ENCODE results near the gene LEKR1.

Gene LEKR1

DNA sequence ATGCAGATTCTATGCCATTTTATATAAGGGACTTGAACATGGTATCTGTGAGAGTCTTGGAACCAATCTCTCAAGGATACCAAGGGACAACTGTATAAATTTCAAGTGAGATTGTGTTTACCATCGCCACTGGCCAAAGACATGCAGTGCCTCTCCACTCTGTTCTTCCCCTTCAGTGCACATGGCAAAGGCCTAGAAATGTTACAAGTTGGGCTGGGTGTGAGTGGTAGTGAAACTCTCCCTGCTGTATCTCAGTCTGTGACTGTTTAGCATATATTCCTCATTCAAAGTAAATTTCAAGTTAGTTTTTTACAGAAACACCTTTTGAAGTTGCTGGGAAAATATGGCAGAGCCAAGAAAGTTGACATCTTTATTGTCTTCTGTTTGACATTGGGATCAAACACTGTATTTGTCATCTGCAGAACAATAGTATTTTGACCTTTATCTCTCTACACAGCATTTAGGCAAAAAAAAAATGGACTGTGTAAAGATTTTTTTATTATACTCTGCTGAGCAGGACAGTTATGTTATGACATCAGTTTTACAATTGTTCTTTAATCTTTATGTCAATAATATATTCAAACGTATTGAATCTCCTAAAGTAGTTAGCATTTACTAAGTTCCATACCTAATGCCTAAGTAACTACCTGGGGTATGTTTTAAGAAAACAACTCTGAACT, 232.4 kb downstream of the LEKR1 start:
- H3K18ac ChIP-seq (ENCODE audit: low read length): no peak overlapping the region
- no peak overlapping the region for H2BK120ac ChIP-seq (ENCODE audit: insufficient read depth, low read length, poor library complexity)
- no peaks in the 10 kb centered on the region for H3K4me1 ChIP-seq (ENCODE audit: control insufficient read depth in 1 of 2, insufficient read depth in 2 of 2, low read length in 2 of 2)
- H3K79me2 ChIP-seq (ENCODE audit: control insufficient read depth, insufficient read depth, low read length, poor library complexity): no peaks in the 10 kb centered on the region
- no peak overlapping the region for H3K9ac ChIP-seq (ENCODE audit: low read length)
- H2BK5ac ChIP-seq (ENCODE audit: low read depth, low read length, poor library complexity): no peak overlapping the region
- no peak overlapping the region for H4K12ac ChIP-seq (ENCODE audit: low read depth, low read length)
- H3K27ac ChIP-seq (ENCODE audit: low read depth, low read length): no peak overlapping the region
- no peak overlapping the region for H3K4me2 ChIP-seq (ENCODE audit: low read length)
- H4K91ac ChIP-seq (ENCODE audit: low read depth, low read length): no peak overlapping the region
- no CpG with 5 or more reads among the region's 2 CpGs for WGBS (ENCODE audit: extremely low coverage, insufficient coverage, insufficient read length)
- no peak overlapping the region for H3K23ac ChIP-seq (ENCODE audit: low read length)
- no peak overlapping the region for H2BK12ac ChIP-seq (ENCODE audit: low read length)
- H4K8ac ChIP-seq (ENCODE audit: low read depth, low read length): no peak overlapping the region
- DNase-seq: no peak
- no peaks in the 10 kb centered on the region for H3K9me3 ChIP-seq (ENCODE audit: insufficient read depth, low read depth, low read length)
- H2AFZ ChIP-seq (ENCODE audit: insufficient read depth, low read length, poor library complexity): no peak overlapping the region
- H3K14ac ChIP-seq (ENCODE audit: low read length): no peak overlapping the region
- H3K36me3 ChIP-seq (ENCODE audit: control insufficient read depth in 1 of 2, insufficient read depth in 2 of 2, low read length in 2 of 2): no peaks in the 10 kb centered on the region
- no peaks in the 10 kb centered on the region for H3K27me3 ChIP-seq (ENCODE audit: insufficient read depth, low read length)
- no peak overlapping the region for H3K4ac ChIP-seq (ENCODE audit: low read depth, low read length)
- H3K4me3 ChIP-seq (ENCODE audit: low read depth, low read length): no peak overlapping the region
- no peaks in the 10 kb centered on the region for H3K79me1 ChIP-seq (ENCODE audit: low read length)
- H2AK5ac ChIP-seq (ENCODE audit: low read length): no peak overlapping the region

GRCh38 chr3:157059181-157059580, 233.0 kb downstream of the LEKR1 start:
- H3K79me1 ChIP-seq (ENCODE audit: low read length): no peaks in the 10 kb centered on the region
- H3K9me3 ChIP-seq (ENCODE audit: insufficient read depth, low read depth, low read length): no peaks in the 10 kb centered on the region
- H3K9ac ChIP-seq (ENCODE audit: low read length): no peak overlapping the region
- no peak overlapping the region for H4K8ac ChIP-seq (ENCODE audit: low read depth, low read length)
- H2BK120ac ChIP-seq (ENCODE audit: insufficient read depth, low read length, poor library complexity): no peak overlapping the region
- H4K91ac ChIP-seq (ENCODE audit: low read depth, low read length): no peak overlapping the region
- H4K12ac ChIP-seq (ENCODE audit: low read depth, low read length): no peak overlapping the region
- WGBS (ENCODE audit: extremely low coverage, insufficient coverage, insufficient read length): no CpG with 5 or more reads among the region's 1 CpG
- no peaks in the 10 kb centered on the region for H3K4me1 ChIP-seq (ENCODE audit: control insufficient read depth in 1 of 2, insufficient read depth in 2 of 2, low read length in 2 of 2)
- H3K23ac ChIP-seq (ENCODE audit: low read length): no peak overlapping the region
- no peak overlapping the region for H2AFZ ChIP-seq (ENCODE audit: insufficient read depth, low read length, poor library complexity)
- H3K27ac ChIP-seq (ENCODE audit: low read depth, low read length): no peak overlapping the region
- H3K79me2 ChIP-seq (ENCODE audit: control insufficient read depth, insufficient read depth, low read length, poor library complexity): no peaks in the 10 kb centered on the region
- no peak overlapping the region for H3K4me2 ChIP-seq (ENCODE audit: low read length)
- H3K36me3 ChIP-seq (ENCODE audit: control insufficient read depth in 1 of 2, insufficient read depth in 2 of 2, low read length in 2 of 2): no peaks in the 10 kb centered on the region
- no peak overlapping the region for H3K18ac ChIP-seq (ENCODE audit: low read length)
- no peak overlapping the region for H3K14ac ChIP-seq (ENCODE audit: low read length)
- DNase-seq: no peak
- no peak overlapping the region for H2BK5ac ChIP-seq (ENCODE audit: low read depth, low read length, poor library complexity)
- H2BK12ac ChIP-seq (ENCODE audit: low read length): no peak overlapping the region
- no peak overlapping the region for H3K4ac ChIP-seq (ENCODE audit: low read depth, low read length)
- H3K27me3 ChIP-seq (ENCODE audit: insufficient read depth, low read length): no peaks in the 10 kb centered on the region
- H3K4me3 ChIP-seq (ENCODE audit: low read depth, low read length): no peak overlapping the region
- H2AK5ac ChIP-seq (ENCODE audit: low read length): no peak overlapping the region

DNA sequence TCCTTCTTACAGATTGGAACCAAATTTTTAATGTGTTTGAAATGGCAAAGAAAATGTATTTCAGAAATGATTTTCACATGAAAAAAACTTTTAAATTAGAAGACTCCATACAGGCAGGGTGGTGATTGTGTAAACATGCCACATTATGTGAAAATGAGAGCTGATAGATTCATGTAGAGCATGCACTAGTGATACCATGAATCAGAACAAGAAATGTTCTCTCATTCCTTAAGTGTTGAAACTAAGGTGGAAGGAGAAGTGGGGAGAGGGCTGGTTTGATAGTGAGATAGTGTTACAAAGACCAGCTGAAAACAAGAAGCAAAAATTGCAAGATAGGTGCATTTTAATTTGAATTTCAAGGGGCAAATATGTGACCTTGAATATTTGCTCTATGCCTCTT, 233.5 kb downstream of the LEKR1 start:
- H4K8ac ChIP-seq (ENCODE audit: low read depth, low read length): no peak overlapping the region
- no peaks in the 10 kb centered on the region for H3K79me2 ChIP-seq (ENCODE audit: control insufficient read depth, insufficient read depth, low read length, poor library complexity)
- H3K9ac ChIP-seq (ENCODE audit: low read length): no peak overlapping the region
- H3K4me2 ChIP-seq (ENCODE audit: low read length): no peak overlapping the region
- H3K9me3 ChIP-seq (ENCODE audit: insufficient read depth, low read depth, low read length): no peaks in the 10 kb centered on the region
- no peak overlapping the region for H3K18ac ChIP-seq (ENCODE audit: low read length)
- H3K14ac ChIP-seq (ENCODE audit: low read length): no peak overlapping the region
- no peaks in the 10 kb centered on the region for H3K79me1 ChIP-seq (ENCODE audit: low read length)
- no peaks in the 10 kb centered on the region for H3K27me3 ChIP-seq (ENCODE audit: insufficient read depth, low read length)
- no peak overlapping the region for H3K4ac ChIP-seq (ENCODE audit: low read depth, low read length)
- H3K23ac ChIP-seq (ENCODE audit: low read length): no peak overlapping the region
- H2BK120ac ChIP-seq (ENCODE audit: insufficient read depth, low read length, poor library complexity): no peak overlapping the region
- no peak overlapping the region for H2BK5ac ChIP-seq (ENCODE audit: low read depth, low read length, poor library complexity)
- H2AK5ac ChIP-seq (ENCODE audit: low read length): no peak overlapping the region
- H3K36me3 ChIP-seq (ENCODE audit: control insufficient read depth in 1 of 2, insufficient read depth in 2 of 2, low read length in 2 of 2): no peaks in the 10 kb centered on the region
- no peak overlapping the region for H4K12ac ChIP-seq (ENCODE audit: low read depth, low read length)
- H3K27ac ChIP-seq (ENCODE audit: low read depth, low read length): no peak overlapping the region
- H3K4me1 ChIP-seq (ENCODE audit: control insufficient read depth in 1 of 2, insufficient read depth in 2 of 2, low read length in 2 of 2): no peaks in the 10 kb centered on the region
- no peak overlapping the region for H3K4me3 ChIP-seq (ENCODE audit: low read depth, low read length)
- H2BK12ac ChIP-seq (ENCODE audit: low read length): no peak overlapping the region
- H4K91ac ChIP-seq (ENCODE audit: low read depth, low read length): no peak overlapping the region
- no peak for DNase-seq
- H2AFZ ChIP-seq (ENCODE audit: insufficient read depth, low read length, poor library complexity): no peak overlapping the region

DNA sequence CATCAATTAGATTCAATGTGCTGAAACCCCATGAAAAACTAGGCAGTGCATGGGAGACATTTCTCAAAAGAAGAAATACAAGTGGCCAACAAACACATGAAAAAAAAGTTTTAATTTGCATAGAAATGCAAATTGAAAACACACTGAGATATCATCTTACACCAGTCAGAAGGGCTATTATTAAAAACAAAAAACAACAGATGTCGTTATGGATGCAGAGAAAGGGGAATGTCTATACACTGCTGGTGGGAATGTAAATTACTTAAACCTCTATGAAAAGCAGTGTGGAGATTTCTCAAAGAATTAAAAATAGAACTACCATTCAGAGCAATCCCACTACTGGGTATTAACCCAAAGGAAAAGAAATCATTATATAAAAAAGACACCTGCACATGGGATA, 235.1 kb downstream of the LEKR1 start:
- Histone ChIP-seq H2AK5ac (ENCODE audit: low read length) (no peak overlapping the region), H4K91ac (ENCODE audit: low read depth, low read length) (no peak overlapping the region), H3K18ac (ENCODE audit: low read length) (no peak overlapping the region), H3K27me3 (ENCODE audit: insufficient read depth, low read length) (no peaks in the 10 kb centered on the region), H3K14ac (ENCODE audit: low read length) (no peak overlapping the region), H2BK120ac (ENCODE audit: insufficient read depth, low read length, poor library complexity) (no peak overlapping the region), H3K9me3 (ENCODE audit: insufficient read depth, low read depth, low read length) (no peaks in the 10 kb centered on the region), H4K8ac (ENCODE audit: low read depth, low read length) (no peak overlapping the region), H4K12ac (ENCODE audit: low read depth, low read length) (no peak overlapping the region), H2BK5ac (ENCODE audit: low read depth, low read length, poor library complexity) (no peak overlapping the region), H3K4me1 (ENCODE audit: control insufficient read depth in 1 of 2, insufficient read depth in 2 of 2, low read length in 2 of 2) (no peaks in the 10 kb centered on the region), H2BK12ac (ENCODE audit: low read length) (no peak overlapping the region), H3K36me3 (ENCODE audit: control insufficient read depth in 1 of 2, insufficient read depth in 2 of 2, low read length in 2 of 2) (no peaks in the 10 kb centered on the region), H3K4me2 (ENCODE audit: low read length) (no peak overlapping the region), H3K27ac (ENCODE audit: low read depth, low read length) (no peak overlapping the region), H3K4me3 (ENCODE audit: low read depth, low read length) (no peak overlapping the region), H3K23ac (ENCODE audit: low read length) (no peak overlapping the region), H3K79me1 (ENCODE audit: low read length) (no peaks in the 10 kb centered on the region), H3K79me2 (ENCODE audit: control insufficient read depth, insufficient read depth, low read length, poor library complexity) (no peaks in the 10 kb centered on the region), H2AFZ (ENCODE audit: insufficient read depth, low read length, poor library complexity) (no peak overlapping the region), H3K4ac (ENCODE audit: low read depth, low read length) (no peak overlapping the region), H3K9ac (ENCODE audit: low read length) (no peak overlapping the region)
- DNase-seq: no peak
- no CpG with 5 or more reads among the region's 1 CpG for WGBS (ENCODE audit: extremely low coverage, insufficient coverage, insufficient read length)

Data from trophoblast cell (in vitro differentiated cells and primary cell).